GM21825 (cell line): Measurements from ENCODE around the gene C12orf75.
"Not testable (repeated sequence)": the region's sequence is repeated elsewhere in the genome, so short reads cannot be mapped to it uniquely, and the experiment has no call there.

Experiments used
- ATAC-seq: cut with Tn5 transposase; IDR thresholded peaks from one replicate; pipeline ENCODE4 v1.9.1; 2021; ENCODE audit warnings: mild to moderate bottlenecking, moderate library complexity; ENCODE audit not compliant: unreplicated experiment

Gene C12orf75

GRCh38 chr12:105368047-105368646, 37.7 kb downstream of the C12orf75 start:
- ATAC-seq = no peak

GRCh38 chr12:105369014-105369413, 38.5 kb downstream of the C12orf75 start:
- no peak for ATAC-seq

GRCh38 chr12:105374303-105374702, 43.8 kb downstream of the C12orf75 start:
- no peak for ATAC-seq

- no peak for ATAC-seq
Observed at GRCh38 chr12:105377077-105377476, 46.6 kb downstream of the C12orf75 start.

GRCh38 chr12:105378911-105379310, 48.4 kb downstream of the C12orf75 start:
- no peak for ATAC-seq

- no peak for ATAC-seq
Observed at GRCh38 chr12:105382771-105383622, 52.5 kb downstream of the C12orf75 start.

GRCh38 chr12:105384220-105384619, 53.7 kb downstream of the C12orf75 start:
- ATAC-seq = no peak

- ATAC-seq = no peak
Observed at GRCh38 chr12:105384916-105385535, 54.5 kb downstream of the C12orf75 start.

GRCh38 chr12:105386431-105386830, 55.9 kb downstream of the C12orf75 start:
- ATAC-seq = no peak

- ATAC-seq = no peak
Observed at GRCh38 chr12:105391231-105391630, 60.7 kb downstream of the C12orf75 start.

- ATAC-seq = no peak
Observed at GRCh38 chr12:105393587-105393986, 63.1 kb downstream of the C12orf75 start.

GRCh38 chr12:105396024-105396423, 65.5 kb downstream of the C12orf75 start:
- no peak for ATAC-seq

- ATAC-seq = no peak
Observed at GRCh38 chr12:105396983-105397382, 66.5 kb downstream of the C12orf75 start.

GRCh38 chr12:105398930-105399329, 68.4 kb downstream of the C12orf75 start:
- ATAC-seq = no peak

GRCh38 chr12:105399428-105400081, 69.1 kb downstream of the C12orf75 start:
- ATAC-seq = no peak

- no peak for ATAC-seq
Observed at GRCh38 chr12:105400227-105400626, 69.7 kb downstream of the C12orf75 start.

GRCh38 chr12:105401198-105401597, 70.7 kb downstream of the C12orf75 start:
- ATAC-seq = no peak

- ATAC-seq = no peak
Observed at GRCh38 chr12:105402366-105402765, 71.9 kb downstream of the C12orf75 start.

- ATAC-seq = no peak
Observed at GRCh38 chr12:105403095-105403494, 72.6 kb downstream of the C12orf75 start.

GRCh38 chr12:105404134-105404533, 73.6 kb downstream of the C12orf75 start:
- ATAC-seq = not testable (repeated sequence)

- no peak for ATAC-seq
Observed at GRCh38 chr12:105406497-105406896, 76.0 kb downstream of the C12orf75 start.
